Stimulated activated naive CD8-positive, alpha-beta T cell treated with anti-CD3 and anti-CD28 coated beads, Interleukin-15, Interleukin-2, amounts not matched to agents 100 ng/mL and 50 ng/mL, for 24 hours (primary cell): Measurements from ENCODE around the gene PSMC1.
A peak's percentile ranks its signal among the peaks of the same experiment; 100 is the strongest.

Experiments used
- H3K27ac Mint-ChIP-seq: one replicate; pipeline ENCODE4 v1.8.0; 2021; ENCODE audit warnings: mild to moderate bottlenecking, mixed read lengths
- H3K27me3 Mint-ChIP-seq: one replicate; pipeline ENCODE4 v1.8.0; 2021; ENCODE audit warnings: mixed read lengths
- H3K36me3 Mint-ChIP-seq: one replicate; pipeline ENCODE4 v1.8.0; 2021; ENCODE audit warnings: low read depth, mixed read lengths
- H3K4me1 Mint-ChIP-seq: one replicate; pipeline ENCODE4 v1.8.0; 2021; ENCODE audit warnings: low read depth, mixed read lengths
- H3K4me3 Mint-ChIP-seq: one replicate; pipeline ENCODE4 v1.8.0; 2021; ENCODE audit warnings: mild to moderate bottlenecking, mixed read lengths
- H3K9me3 Mint-ChIP-seq: one replicate; pipeline ENCODE4 v1.8.0; 2021; ENCODE audit warnings: mixed read lengths

Gene PSMC1

GRCh38 chr14:90303473-90303872, 47.1 kb downstream of the PSMC1 start:
- H3K4me3 Mint-ChIP-seq = no peak overlapping the region
- no peak overlapping the region for H3K27ac Mint-ChIP-seq
- H3K4me1 Mint-ChIP-seq = peaks cover 9% of the 10 kb centered on the region
- peaks cover 61% of the 10 kb centered on the region for H3K36me3 Mint-ChIP-seq
- H3K27me3 Mint-ChIP-seq = no peaks in the 10 kb centered on the region
- H3K9me3 Mint-ChIP-seq = no peaks in the 10 kb centered on the region

- Mint-ChIP-seq H3K36me3 (peaks cover 68% of the 10 kb centered on the region), H3K4me1 (peaks cover 9% of the 10 kb centered on the region), H3K9me3 (no peaks in the 10 kb centered on the region), H3K27ac (no peak overlapping the region), H3K27me3 (no peaks in the 10 kb centered on the region), H3K4me3 (no peak overlapping the region)
Measured at GRCh38 chr14:90304502-90304901, 48.1 kb downstream of the PSMC1 start.

GRCh38 chr14:90305176-90305601, 48.8 kb downstream of the PSMC1 start:
- no peaks in the 10 kb centered on the region for H3K27me3 Mint-ChIP-seq
- peaks cover 9% of the 10 kb centered on the region for H3K4me1 Mint-ChIP-seq
- no peak overlapping the region for H3K27ac Mint-ChIP-seq
- H3K9me3 Mint-ChIP-seq = no peaks in the 10 kb centered on the region
- H3K36me3 Mint-ChIP-seq = peaks cover 69% of the 10 kb centered on the region
- H3K4me3 Mint-ChIP-seq = no peak overlapping the region

- no peaks in the 10 kb centered on the region for H3K4me1 Mint-ChIP-seq
- no peak overlapping the region for H3K27ac Mint-ChIP-seq
- peaks cover 67% of the 10 kb centered on the region for H3K36me3 Mint-ChIP-seq
- H3K9me3 Mint-ChIP-seq = no peaks in the 10 kb centered on the region
- no peak overlapping the region for H3K4me3 Mint-ChIP-seq
- no peaks in the 10 kb centered on the region for H3K27me3 Mint-ChIP-seq
Measured at GRCh38 chr14:90308561-90308960, 52.2 kb downstream of the PSMC1 start.

GRCh38 chr14:90317286-90317685, 60.9 kb downstream of the PSMC1 start:
- Mint-ChIP-seq H3K27ac (no peak overlapping the region), H3K4me3 (no peak overlapping the region), H3K27me3 (no peaks in the 10 kb centered on the region), H3K9me3 (peaks cover 7% of the 10 kb centered on the region), H3K4me1 (peaks cover 32% of the 10 kb centered on the region), H3K36me3 (peaks cover 67% of the 10 kb centered on the region)

GRCh38 chr14:90318016-90318415, 61.7 kb downstream of the PSMC1 start:
- peaks cover 64% of the 10 kb centered on the region for H3K36me3 Mint-ChIP-seq
- peaks cover 32% of the 10 kb centered on the region for H3K4me1 Mint-ChIP-seq
- peaks cover 7% of the 10 kb centered on the region for H3K9me3 Mint-ChIP-seq
- H3K27ac Mint-ChIP-seq = no peak overlapping the region
- H3K27me3 Mint-ChIP-seq = no peaks in the 10 kb centered on the region
- H3K4me3 Mint-ChIP-seq = no peak overlapping the region

GRCh38 chr14:90319173-90319572, 62.8 kb downstream of the PSMC1 start:
- Mint-ChIP-seq H3K4me1 (peaks cover 32% of the 10 kb centered on the region), H3K27me3 (no peaks in the 10 kb centered on the region), H3K4me3 (no peak overlapping the region), H3K27ac (no peak overlapping the region), H3K9me3 (peaks cover 7% of the 10 kb centered on the region), H3K36me3 (peaks cover 61% of the 10 kb centered on the region)

GRCh38 chr14:90319634-90320541, 63.5 kb downstream of the PSMC1 start:
- no peaks in the 10 kb centered on the region for H3K27me3 Mint-ChIP-seq
- peaks cover 34% of the 10 kb centered on the region for H3K4me1 Mint-ChIP-seq
- peaks cover 7% of the 10 kb centered on the region for H3K9me3 Mint-ChIP-seq
- H3K27ac Mint-ChIP-seq = peak overlapping the region; percentile 81
- peaks cover 61% of the 10 kb centered on the region for H3K36me3 Mint-ChIP-seq
- H3K4me3 Mint-ChIP-seq = no peak overlapping the region

- Mint-ChIP-seq H3K4me3 (no peak overlapping the region), H3K27me3 (no peaks in the 10 kb centered on the region), H3K27ac (no peak overlapping the region), H3K36me3 (peaks cover 52% of the 10 kb centered on the region), H3K9me3 (peaks cover 7% of the 10 kb centered on the region), H3K4me1 (peaks cover 39% of the 10 kb centered on the region)
Measured at GRCh38 chr14:90321891-90322290, 65.5 kb downstream of the PSMC1 start.
